ENCODE measurements around the gene AGPAT3. TPM values are rescaled to one million over a fixed set of nuclear protein-coding genes. Genes with fewer than 3 reads are reported as not detected.

The AGPAT3 gene
- polyA plus RNA-seq, 1 donor from 2014 or later: 8.8 TPM

DNA sequence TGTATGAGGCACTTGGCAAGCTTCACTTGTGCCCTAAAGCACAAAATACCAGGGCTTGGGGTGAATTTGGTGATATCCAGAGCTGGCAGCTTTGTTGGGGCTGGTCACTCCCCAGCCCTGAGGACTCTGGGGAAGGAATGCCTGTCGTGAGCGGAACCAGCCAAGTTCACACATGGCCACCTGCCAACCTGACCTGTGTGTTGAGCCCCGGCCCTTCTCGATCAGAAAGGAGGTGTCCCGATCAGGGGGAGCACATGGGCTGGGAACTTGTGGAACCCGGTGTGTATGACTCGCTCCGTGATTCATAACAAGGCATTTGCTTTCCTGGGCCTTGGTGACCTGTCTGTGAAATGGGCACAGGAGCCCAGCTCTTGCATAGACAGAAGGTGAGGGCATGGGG is 43.1 kb downstream of the AGPAT3 start:
- H3K36me3 Mint-ChIP-seq: peaks cover 18% of the 10 kb centered on the region
- no peak overlapping the region for H3K27ac Mint-ChIP-seq
- peak overlapping the region in 1 of 4 donors; percentile 33 for H3K4me3 Mint-ChIP-seq
- H3K4me1 Mint-ChIP-seq: peaks cover 7 to 16% (median 13%) of the 10 kb centered on the region in 3 donors
- no peaks in the 10 kb centered on the region for H3K27me3 Mint-ChIP-seq
- H3K9me3 Mint-ChIP-seq: peaks cover 0 to 7% (median 2%) of the 10 kb centered on the region in 3 donors

DNA sequence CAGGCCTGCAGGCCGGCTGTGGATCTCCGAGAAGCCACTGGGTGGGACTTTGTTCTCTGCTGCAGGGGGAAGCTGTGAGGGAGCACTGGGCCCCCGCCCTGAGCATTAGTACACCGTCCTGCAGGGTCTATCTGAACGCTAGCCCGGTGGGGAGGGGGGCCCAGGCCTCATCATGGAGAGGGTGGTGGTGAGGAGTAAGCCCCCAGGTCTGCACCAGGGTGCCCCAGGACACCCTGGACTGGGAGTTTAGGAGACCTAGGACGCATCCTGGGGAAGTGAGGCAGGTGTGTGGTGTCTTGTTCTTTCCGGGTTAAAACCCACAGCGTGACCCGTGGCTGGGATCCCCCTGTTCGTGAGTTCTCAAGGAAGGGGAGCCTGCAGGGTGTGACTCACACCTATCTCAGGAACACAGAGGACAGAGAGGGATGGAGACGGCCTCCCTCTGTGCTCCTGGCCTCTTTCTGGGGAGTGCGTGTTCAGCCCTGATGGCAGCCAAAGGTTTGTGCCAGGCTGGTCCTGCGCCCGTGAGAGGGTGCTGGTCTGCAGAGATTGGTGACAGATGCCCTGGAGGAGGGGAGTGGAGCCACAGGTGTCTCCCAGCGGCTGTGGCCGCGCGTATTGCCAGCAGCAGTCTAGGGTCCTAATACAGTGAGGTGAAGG is 44.8 kb downstream of the AGPAT3 start:
- peaks cover 7 to 16% (median 16%) of the 10 kb centered on the region in 3 donors for H3K4me1 Mint-ChIP-seq
- H3K27ac Mint-ChIP-seq: peak overlapping the region in 1 of 3 donors; percentile 14
- H3K9me3 Mint-ChIP-seq: peaks cover 0 to 7% (median 2%) of the 10 kb centered on the region in 3 donors
- H3K36me3 Mint-ChIP-seq: peaks cover 13% of the 10 kb centered on the region
- peak overlapping the region in 1 of 4 donors; percentile 79 for H3K4me3 Mint-ChIP-seq
- no peaks in the 10 kb centered on the region for H3K27me3 Mint-ChIP-seq

DNA sequence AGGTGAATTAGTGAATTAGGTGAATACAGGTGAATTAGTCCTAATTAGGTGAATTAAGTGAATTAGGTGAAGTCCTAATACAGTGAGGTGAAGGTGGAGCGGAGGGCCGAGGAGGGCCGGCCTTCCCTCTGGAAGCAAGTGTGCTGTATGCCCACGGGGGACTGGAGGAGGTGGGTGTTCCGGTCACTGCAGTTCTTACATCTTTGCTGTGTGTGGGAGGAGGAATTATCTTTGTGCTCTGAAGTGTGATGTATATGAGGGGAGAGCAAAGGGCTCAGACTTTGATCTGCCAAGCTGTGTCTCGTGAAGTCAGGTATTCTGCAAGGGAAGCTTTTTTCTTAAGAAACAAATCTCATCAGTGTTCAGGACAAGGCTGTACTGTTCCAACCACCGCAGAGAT is 45.4 kb downstream of the AGPAT3 start:
- Mint-ChIP-seq H3K27me3 (no peaks in the 10 kb centered on the region), H3K4me1 (peaks cover 7 to 16% (median 16%) of the 10 kb centered on the region in 3 donors), H3K9me3 (peaks cover 0 to 7% (median 2%) of the 10 kb centered on the region in 3 donors), H3K4me3 (no peak overlapping the region), H3K36me3 (peaks cover 13% of the 10 kb centered on the region), H3K27ac (peak overlapping the region in 1 of 3 donors; percentile 14)

DNA sequence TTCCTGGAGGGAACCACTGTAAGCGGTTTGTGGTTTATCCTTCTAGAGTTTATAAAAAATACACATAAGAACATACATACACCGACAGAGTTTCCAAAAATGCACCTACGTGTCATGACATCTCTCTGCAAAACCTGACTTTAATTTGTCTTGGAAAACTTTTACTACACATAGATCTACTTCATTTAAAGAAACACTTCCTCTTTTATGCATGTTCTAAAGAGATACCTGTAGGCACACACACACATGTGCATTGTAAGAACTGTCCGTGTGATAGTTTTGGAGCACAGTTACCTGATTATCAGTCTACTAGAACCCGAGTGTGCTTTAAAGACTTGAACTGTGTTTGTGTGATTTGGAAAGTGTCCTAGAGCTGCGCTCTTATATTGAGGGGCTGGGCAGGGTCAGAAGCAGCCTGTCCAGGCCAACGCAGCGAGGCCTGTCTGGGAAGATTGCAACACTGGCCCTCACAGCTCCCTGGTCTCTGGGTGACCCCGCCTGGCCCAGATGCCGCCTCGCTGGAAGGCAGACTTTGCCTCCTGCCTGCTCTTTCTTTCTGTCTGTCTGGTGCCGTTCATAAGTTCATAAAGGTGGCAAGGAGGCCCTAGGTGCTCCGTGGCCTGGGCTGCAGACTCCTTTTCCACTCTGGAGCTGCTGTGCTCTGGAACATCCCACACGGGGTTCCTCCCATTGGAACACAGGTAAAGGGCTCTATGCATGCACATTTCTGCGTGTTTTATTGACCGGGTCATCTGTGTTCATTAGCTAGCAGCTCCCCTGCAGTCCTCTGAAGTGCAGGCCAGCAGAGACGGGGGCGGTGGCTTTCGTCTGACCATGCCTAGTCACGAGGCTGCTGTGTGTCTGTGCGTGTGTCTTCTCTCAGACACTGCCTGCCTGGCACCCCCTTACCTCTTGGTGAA is 46.3 kb downstream of the AGPAT3 start:
- Mint-ChIP-seq H3K4me1 (peaks cover 7 to 19% (median 17%) of the 10 kb centered on the region in 3 donors), H3K27ac (no peak overlapping the region), H3K9me3 (peaks cover 0 to 7% (median 2%) of the 10 kb centered on the region in 3 donors), H3K36me3 (peaks cover 13% of the 10 kb centered on the region), H3K27me3 (no peaks in the 10 kb centered on the region), H3K4me3 (peak overlapping the region in 1 of 4 donors; percentile 5)

DNA sequence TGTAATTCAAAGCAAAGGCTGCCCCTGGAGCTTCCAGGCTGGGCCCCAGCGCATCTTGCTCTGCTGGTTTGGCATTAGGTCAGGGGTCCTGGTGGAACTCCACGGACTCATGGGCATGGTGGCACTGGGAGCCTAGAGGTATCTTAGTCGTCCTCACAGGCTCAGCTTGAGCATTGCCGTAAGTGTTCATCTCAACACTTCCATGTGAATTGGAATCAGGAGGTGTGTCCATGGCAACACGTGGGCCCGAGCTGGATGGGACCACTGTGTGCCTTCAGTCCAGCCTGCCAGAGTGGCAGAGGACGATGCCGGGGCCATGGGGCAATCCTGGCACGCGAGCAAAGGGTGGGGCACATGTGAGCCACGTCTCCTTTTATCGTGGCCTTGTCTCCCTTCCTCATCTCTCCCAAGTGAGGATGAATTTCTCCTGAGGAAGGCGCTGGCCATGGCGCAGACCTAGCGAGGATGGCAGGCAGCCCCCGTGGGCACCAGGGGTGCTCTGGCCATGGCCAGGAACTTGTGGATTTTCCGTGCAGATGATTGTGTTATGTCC is 47.0 kb downstream of the AGPAT3 start:
- H3K9me3 Mint-ChIP-seq: peaks cover 0 to 7% (median 2%) of the 10 kb centered on the region in 3 donors
- no peak overlapping the region for H3K27ac Mint-ChIP-seq
- H3K4me1 Mint-ChIP-seq: peaks cover 13 to 24% (median 23%) of the 10 kb centered on the region in 3 donors
- peaks cover 13% of the 10 kb centered on the region for H3K36me3 Mint-ChIP-seq
- no peak overlapping the region for H3K4me3 Mint-ChIP-seq
- H3K27me3 Mint-ChIP-seq: no peaks in the 10 kb centered on the region

DNA sequence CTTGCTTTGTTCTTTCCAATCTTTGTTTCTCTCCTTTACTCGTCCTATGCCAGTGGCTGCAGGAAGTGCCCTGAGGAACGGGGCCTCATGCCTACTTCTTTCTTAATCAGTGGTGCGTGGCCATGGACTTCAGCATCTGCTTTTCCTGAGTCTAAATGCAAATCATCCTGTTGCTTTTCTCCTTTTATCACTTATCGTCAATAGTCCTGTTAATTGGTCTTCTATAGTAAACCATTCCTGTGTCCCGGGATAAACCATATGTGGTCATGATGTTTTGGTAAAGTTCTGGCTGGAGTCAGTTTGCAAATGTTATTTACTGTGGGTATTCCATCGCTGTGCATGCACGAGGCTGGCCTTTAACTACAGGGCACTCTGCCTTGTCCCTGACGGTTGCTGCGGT is 47.5 kb downstream of the AGPAT3 start:
- H3K36me3 Mint-ChIP-seq: peaks cover 13% of the 10 kb centered on the region
- peaks cover 0 to 7% (median 2%) of the 10 kb centered on the region in 3 donors for H3K9me3 Mint-ChIP-seq
- H3K27ac Mint-ChIP-seq: no peak overlapping the region
- peaks cover 17 to 26% (median 24%) of the 10 kb centered on the region in 3 donors for H3K4me1 Mint-ChIP-seq
- H3K4me3 Mint-ChIP-seq: no peak overlapping the region
- H3K27me3 Mint-ChIP-seq: no peaks in the 10 kb centered on the region

DNA sequence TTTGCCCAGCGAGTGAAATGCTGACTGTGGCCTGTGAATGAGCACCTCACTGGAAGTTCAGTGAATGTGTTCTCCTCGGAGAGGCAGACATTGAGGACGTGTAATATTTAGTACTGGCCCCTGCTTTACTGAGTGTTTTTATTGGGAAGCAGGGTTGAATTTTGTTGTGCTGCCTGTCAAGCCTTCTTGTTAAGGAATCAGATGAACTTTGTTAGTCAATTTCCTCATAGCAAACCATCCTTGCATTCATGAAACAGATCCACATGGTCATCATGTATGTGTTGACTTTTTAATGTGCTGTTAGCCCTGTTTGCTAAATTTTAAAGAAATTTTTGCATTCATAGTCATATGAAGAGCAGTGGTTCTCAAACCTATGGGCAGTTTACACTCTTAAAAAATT is 47.9 kb downstream of the AGPAT3 start:
- Mint-ChIP-seq H3K27me3 (no peaks in the 10 kb centered on the region), H3K4me1 (peaks cover 17 to 26% (median 24%) of the 10 kb centered on the region in 3 donors), H3K4me3 (no peak overlapping the region), H3K36me3 (peaks cover 9% of the 10 kb centered on the region), H3K9me3 (peaks cover 0 to 7% (median 2%) of the 10 kb centered on the region in 3 donors), H3K27ac (no peak overlapping the region)

DNA sequence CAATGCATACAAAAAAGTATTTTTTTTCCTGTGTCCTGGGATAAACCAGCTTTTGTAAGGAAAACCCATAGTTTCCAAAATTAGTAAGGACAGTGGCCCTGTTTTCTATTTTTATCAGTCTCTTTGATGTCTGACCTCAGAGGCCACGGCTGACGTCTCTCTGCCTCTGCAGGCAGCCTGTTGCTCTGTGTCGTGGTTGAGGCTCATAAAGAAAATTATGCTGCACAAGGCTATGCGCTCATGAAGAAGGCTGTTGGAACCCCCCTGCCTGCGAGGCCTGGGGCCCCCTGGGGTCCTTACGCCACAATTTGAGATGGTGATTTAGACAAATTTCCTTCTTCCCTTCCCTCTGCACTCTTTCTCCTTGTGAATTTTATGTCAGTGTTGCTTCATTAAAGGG is 48.9 kb downstream of the AGPAT3 start:
- H3K27ac Mint-ChIP-seq: no peak overlapping the region
- H3K36me3 Mint-ChIP-seq: peaks cover 9% of the 10 kb centered on the region
- no peaks in the 10 kb centered on the region for H3K27me3 Mint-ChIP-seq
- peaks cover 0 to 7% (median 2%) of the 10 kb centered on the region in 3 donors for H3K9me3 Mint-ChIP-seq
- peaks cover 25 to 28% (median 28%) of the 10 kb centered on the region in 3 donors for H3K4me1 Mint-ChIP-seq
- no peak overlapping the region for H3K4me3 Mint-ChIP-seq

DNA sequence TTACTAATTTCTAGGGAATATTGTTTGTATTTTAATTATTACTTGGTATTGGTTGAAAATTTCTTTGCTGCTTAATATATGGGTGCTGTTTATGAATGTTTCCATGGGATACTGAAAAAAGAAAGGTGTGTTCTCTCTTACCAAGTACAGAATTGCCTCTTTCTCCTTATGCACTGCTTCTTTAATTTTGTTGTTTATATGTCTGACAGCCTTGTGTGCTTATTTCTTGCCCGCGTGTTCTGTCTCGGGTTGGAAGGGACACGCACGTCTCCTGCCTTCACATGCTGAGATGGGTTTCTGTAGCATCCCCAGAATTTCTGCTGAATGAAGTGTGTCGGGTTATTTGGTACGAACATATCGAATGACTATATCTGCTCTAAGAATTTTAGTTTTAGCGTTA is 51.1 kb downstream of the AGPAT3 start:
- H3K27ac Mint-ChIP-seq: peak overlapping the region in 1 of 3 donors; percentile 87

DNA sequence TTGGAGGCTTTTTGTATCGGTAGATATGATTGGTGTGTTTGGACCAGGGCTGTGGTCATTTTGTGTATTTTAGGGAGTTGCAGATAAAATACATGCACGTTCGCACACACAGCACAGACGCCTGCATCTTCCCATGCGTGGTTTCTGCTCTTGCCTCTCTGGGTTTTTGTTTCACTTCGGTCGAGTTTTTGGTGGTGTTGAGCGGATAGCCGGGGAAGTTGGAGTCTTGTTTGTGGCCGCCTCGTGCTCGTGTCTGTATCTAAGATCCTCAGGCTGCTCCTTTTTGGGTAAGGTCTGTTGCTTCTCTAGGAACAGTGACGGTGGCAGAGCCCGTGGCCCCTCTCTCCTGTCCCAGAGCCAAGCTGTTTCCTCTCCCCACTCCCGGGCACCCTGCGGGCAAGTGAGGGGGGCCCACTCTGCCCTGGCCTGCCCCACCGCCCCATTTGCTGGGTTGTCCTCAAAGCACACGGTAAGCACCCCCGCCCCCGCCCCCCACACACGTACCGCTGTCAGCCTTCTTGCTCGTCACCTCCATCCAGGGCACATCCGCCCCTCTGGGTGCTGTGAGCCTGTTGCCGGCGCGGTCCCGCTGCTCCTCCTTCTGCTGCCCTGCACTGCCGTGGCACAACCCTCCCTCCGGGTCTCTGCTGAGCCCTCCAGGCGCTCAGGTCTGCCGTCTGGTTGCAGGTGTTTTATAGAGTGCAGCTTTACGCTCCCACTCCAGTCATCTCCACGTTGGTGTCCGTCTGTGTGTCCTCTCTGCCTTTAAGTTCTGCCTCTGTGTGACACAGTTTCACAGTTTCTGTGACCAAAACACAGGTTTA is 51.9 kb downstream of the AGPAT3 start:
- peaks cover 0 to 7% (median 2%) of the 10 kb centered on the region in 3 donors for H3K9me3 Mint-ChIP-seq
- no peaks in the 10 kb centered on the region for H3K27me3 Mint-ChIP-seq
- peak overlapping the region; percentile 71 to 91 (median 77) for H3K4me3 Mint-ChIP-seq
- peaks cover 37 to 45% (median 43%) of the 10 kb centered on the region in 3 donors for H3K4me1 Mint-ChIP-seq
- H3K36me3 Mint-ChIP-seq: peaks cover 7% of the 10 kb centered on the region
- peak overlapping the region in 2 of 3 donors; percentile 46 to 87 for H3K27ac Mint-ChIP-seq

More for the DNA sequence above, 51.1 kb downstream of the AGPAT3 start:
- peaks cover 7% of the 10 kb centered on the region for H3K36me3 Mint-ChIP-seq
- H3K4me3 Mint-ChIP-seq: peak overlapping the region in 3 of 4 donors; percentile 47 to 74 (median 71)
- no peaks in the 10 kb centered on the region for H3K27me3 Mint-ChIP-seq
- peaks cover 31 to 39% (median 38%) of the 10 kb centered on the region in 3 donors for H3K4me1 Mint-ChIP-seq
- peaks cover 0 to 7% (median 2%) of the 10 kb centered on the region in 3 donors for H3K9me3 Mint-ChIP-seq

DNA sequence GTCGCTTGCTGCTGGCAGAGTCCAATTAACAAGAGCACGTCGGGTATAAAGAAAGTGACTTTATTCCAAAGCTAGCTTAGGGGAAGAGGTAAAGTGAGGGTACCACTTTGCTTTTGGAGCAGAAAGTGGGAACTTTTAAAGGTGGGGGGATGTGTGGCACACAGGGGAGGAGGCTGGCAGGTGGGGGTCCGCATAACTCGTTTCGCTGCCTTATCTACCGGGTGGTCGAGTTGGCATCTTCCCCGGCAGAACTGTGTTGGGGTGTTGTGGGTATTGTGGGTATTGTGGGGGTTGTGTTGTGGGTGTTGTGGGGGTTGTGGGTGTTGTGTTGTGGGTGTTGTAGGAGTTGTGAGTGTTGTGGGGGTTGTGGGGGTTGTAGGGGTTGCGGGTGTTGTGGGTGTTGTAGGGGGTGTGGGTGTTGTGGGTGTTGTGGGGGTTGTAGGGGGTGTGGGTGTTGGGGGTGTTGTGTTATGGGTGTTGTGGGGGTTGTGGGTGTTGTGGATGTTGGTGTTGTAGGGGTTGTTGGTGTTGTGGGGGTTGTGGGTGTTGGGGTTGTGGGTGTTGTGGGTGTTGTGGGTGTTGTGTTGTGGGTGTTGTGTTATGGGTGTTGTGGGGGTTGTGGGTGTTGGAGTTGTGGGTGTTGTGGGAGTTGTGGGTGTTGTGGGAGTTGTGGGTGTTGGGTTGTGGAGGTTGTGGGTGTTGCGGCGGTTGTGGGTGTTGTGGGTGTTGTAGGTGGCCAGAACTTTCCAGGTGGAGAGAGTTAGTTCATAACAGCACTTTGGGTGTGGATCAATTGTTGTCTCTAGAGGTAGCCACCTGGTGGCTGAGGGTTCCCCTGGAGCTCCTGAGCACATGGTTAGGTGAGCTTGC is 52.7 kb downstream of the AGPAT3 start:
- H3K27me3 Mint-ChIP-seq: no peaks in the 10 kb centered on the region
- H3K27ac Mint-ChIP-seq: peak overlapping the region in 1 of 3 donors; percentile 87
- peaks cover 0 to 2% (median 0%) of the 10 kb centered on the region in 3 donors for H3K9me3 Mint-ChIP-seq
- peaks cover under 1% of the 10 kb centered on the region for H3K36me3 Mint-ChIP-seq
- H3K4me3 Mint-ChIP-seq: peak overlapping the region; percentile 71 to 91 (median 77)
- peaks cover 35 to 45% (median 40%) of the 10 kb centered on the region in 3 donors for H3K4me1 Mint-ChIP-seq

DNA sequence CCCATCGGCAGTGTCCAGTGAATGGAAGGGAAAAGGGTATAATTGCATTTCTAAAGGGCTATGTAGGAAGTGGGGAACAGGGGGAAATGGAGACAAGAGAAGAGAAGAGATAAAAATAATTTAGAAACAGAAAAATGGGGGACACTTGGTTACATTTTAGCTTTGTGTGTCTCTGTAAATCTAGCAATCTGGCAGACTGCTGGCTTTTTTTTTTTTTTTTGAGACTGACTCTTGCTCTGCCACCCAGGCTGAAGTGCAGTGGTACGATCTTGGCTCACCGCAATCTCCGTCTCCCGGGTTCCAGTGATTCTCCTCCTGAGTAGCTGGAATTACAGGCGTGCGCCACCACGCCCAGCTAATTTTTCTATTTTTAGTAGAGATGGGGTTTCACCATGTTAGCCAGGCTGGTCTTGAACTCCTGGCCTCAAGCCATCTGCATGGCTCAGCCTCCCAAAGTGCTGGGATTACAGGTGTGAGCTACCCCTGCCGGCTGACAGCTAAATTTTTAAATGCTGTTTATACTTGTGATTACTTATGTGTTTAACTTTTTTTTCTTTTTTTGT is 53.4 kb downstream of the AGPAT3 start:
- Mint-ChIP-seq H3K4me1 (peaks cover 34 to 45% (median 40%) of the 10 kb centered on the region in 3 donors), H3K27me3 (no peaks in the 10 kb centered on the region), H3K4me3 (peak overlapping the region in 1 of 4 donors; percentile 52), H3K27ac (no peak overlapping the region), H3K9me3 (no peaks in the 10 kb centered on the region), H3K36me3 (no peaks in the 10 kb centered on the region)

DNA sequence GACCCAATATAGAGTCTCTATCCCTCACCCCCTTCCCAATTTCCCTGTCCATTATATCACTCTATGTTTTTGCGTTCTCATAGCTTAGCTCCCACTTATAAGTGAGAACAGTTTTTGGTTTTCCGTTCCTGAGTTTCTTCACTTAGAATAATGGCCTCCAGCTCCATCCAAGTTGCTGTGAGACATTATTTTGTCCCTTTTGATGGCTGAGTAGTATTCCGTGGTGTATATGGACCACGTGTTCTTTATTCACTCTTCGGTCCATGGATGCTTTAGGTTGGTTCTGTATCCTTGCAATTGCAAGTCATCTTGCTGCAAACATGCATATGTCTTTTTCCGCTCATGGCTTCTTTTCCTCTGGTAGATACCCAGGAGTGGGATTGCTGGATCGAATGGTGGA is 54.3 kb downstream of the AGPAT3 start:
- no peaks in the 10 kb centered on the region for H3K9me3 Mint-ChIP-seq

More for the DNA sequence above, 54.3 kb downstream of the AGPAT3 start:
- H3K27ac Mint-ChIP-seq: no peak overlapping the region
- H3K4me1 Mint-ChIP-seq: peaks cover 34 to 44% (median 40%) of the 10 kb centered on the region in 3 donors
- H3K27me3 Mint-ChIP-seq: no peaks in the 10 kb centered on the region
- peak overlapping the region in 1 of 4 donors; percentile 52 for H3K4me3 Mint-ChIP-seq
- H3K36me3 Mint-ChIP-seq: peaks cover 2% of the 10 kb centered on the region

Measured in IgD-negative memory B cell (primary cell).